Gastroesophageal sphincter (tissue), 4 donors: ENCODE measurements around the gene KLF6. TPM values are rescaled to one million over a fixed set of nuclear protein-coding genes. Genes with fewer than 3 reads are reported as not detected.
"Not testable (repeated sequence)": the region's sequence is repeated elsewhere in the genome, so short reads cannot be mapped to it uniquely, and the experiment has no call there.

Experiments
- ATAC-seq: fragments of 150-250 bp; one replicate; pipeline ENCODE4 v1.9.1; 2016; ENCODE audit warnings: mild to moderate bottlenecking, moderate library complexity
- H3K27ac ChIP-seq, 4 donors: fragments of 200-600 bp; sonication (generic) in 3 of 4; 1 replicate in 3 of 4; 2 replicates in 1 of 4; pipeline ENCODE4 v1.5.1; 2016 to 2019
- H3K27me3 ChIP-seq: fragments of 200-600 bp; sonication (generic); one replicate; pipeline ENCODE4 v1.5.1; 2019
- H3K36me3 ChIP-seq, 2 donors: fragments of 200-600 bp; sonication (generic); one replicate each; pipeline ENCODE4 v1.5.1; 2019; ENCODE audit warnings: control low read depth in 1 of 2
- H3K4me1 ChIP-seq, 3 donors: fragments of 200-600 bp; sonication (generic); 1 replicate in 2 of 3; 2 replicates in 1 of 3; pipeline ENCODE4 v1.5.1; 2016 to 2019; ENCODE audit warnings: control low read depth in 2 of 3
- H3K4me3 ChIP-seq, 2 donors: fragments of 200-600 bp; sonication (generic); one replicate each; pipeline ENCODE4 v1.5.1; 2019; ENCODE audit warnings: mild to moderate bottlenecking in 1 of 2, moderate library complexity in 1 of 2
- H3K9me3 ChIP-seq, 3 donors: fragments of 200-600 bp; sonication (generic); one replicate each; pipeline ENCODE4 v1.5.1; 2017 to 2019; ENCODE audit warnings: control low read depth in 2 of 3
- EP300 ChIP-seq: sonication (generic); formaldehyde crosslinking; IDR thresholded peaks from one replicate; pipeline ENCODE4 v1.6.1; 2017; ENCODE audit warnings: antibody characterized with exemption, mild to moderate bottlenecking
- POLR2A ChIP-seq, 2 donors: fragments of 450-650 bp; IDR thresholded peaks; one replicate each; pipeline ENCODE4 v1.6.1; 2017; ENCODE audit warnings: antibody characterized with exemption in 2 of 2, mild to moderate bottlenecking in 2 of 2, moderate library complexity in 1 of 2
- POLR2AphosphoS5 ChIP-seq: sonication (generic); formaldehyde crosslinking; IDR thresholded peaks from one replicate; pipeline ENCODE4 v1.6.1; 2017; ENCODE audit warnings: antibody characterized with exemption
- WGBS, 2 donors: methylation state at CpG; one replicate each; pipeline ENCODE4 v1.1.5; 2018; ENCODE audit warnings: low coverage in 1 of 2; 5-methylcytosine and 5-hydroxymethylcytosine counted together
- total RNA-seq, 4 donors: library from RNA; depleted of rRNA; stranded (reverse); fragments of >200 nt; gene quantifications; one replicate each; pipeline ENCODE4 v1.1.0, GENCODE V29; 2016
- TF ChIP-seq, protein P1 (sequence below), 4 experiments: fragments of 200-600 bp in 2 of 4; fragments of 450-650 bp in 2 of 4; sonication (generic) in 1 of 4; IDR thresholded peaks; one replicate each; pipeline ENCODE4 v1.5.1; 2017 to 2019; ENCODE audit warnings: antibody characterized with exemption in 4 of 4, mild to moderate bottlenecking in 2 of 4, moderate library complexity in 2 of 4

The KLF6 gene
- total RNA-seq, 4 donors from 2014 or later = 90.3 to 113 (median 105) TPM

DNA sequence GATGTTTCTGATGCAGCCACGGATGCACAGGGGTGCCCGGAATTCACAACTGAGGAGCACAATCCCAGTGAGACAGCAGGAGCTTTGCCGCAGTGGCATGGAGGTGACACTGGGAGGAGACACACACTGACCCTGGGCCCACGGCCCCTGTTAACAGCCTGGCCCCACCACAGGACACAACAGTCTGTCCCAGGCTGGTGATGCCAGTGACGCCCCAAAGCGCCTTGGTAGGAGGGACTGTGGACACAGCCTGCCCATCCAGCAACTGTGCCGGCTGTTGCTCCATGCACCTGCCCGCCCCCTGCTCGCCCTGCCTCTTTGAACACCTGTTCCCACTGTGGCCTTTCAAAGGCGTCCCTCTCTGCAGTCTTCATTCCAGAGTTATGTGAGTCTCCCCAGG lies 49.8 kb downstream of the KLF6 start:
- no peak for ATAC-seq
- no peaks in the 10 kb centered on the region for H3K27me3 ChIP-seq
- no peaks in the 10 kb centered on the region for H3K36me3 ChIP-seq
- no peak overlapping the region for H3K27ac ChIP-seq
- no peaks in the 10 kb centered on the region for H3K9me3 ChIP-seq
- no peak overlapping the region for H3K4me3 ChIP-seq
- 82% methylated on average over 7 of the region's 10 CpGs; no CpG with 5 or more reads in 1 of the 2 donors for WGBS, 2 donors
- H3K4me1 ChIP-seq = no peaks in the 10 kb centered on the region
- TF ChIP-seq, protein P1, sequence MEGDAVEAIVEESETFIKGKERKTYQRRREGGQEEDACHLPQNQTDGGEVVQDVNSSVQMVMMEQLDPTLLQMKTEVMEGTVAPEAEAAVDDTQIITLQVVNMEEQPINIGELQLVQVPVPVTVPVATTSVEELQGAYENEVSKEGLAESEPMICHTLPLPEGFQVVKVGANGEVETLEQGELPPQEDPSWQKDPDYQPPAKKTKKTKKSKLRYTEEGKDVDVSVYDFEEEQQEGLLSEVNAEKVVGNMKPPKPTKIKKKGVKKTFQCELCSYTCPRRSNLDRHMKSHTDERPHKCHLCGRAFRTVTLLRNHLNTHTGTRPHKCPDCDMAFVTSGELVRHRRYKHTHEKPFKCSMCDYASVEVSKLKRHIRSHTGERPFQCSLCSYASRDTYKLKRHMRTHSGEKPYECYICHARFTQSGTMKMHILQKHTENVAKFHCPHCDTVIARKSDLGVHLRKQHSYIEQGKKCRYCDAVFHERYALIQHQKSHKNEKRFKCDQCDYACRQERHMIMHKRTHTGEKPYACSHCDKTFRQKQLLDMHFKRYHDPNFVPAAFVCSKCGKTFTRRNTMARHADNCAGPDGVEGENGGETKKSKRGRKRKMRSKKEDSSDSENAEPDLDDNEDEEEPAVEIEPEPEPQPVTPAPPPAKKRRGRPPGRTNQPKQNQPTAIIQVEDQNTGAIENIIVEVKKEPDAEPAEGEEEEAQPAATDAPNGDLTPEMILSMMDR (IDR thresholded peaks at IDR 0.05) = peak in 1 of 4 experiments; percentile 12
- TF ChIP-seq POLR2A (IDR thresholded peaks at IDR 0.05) = no peak
- no peak for TF ChIP-seq EP300

DNA sequence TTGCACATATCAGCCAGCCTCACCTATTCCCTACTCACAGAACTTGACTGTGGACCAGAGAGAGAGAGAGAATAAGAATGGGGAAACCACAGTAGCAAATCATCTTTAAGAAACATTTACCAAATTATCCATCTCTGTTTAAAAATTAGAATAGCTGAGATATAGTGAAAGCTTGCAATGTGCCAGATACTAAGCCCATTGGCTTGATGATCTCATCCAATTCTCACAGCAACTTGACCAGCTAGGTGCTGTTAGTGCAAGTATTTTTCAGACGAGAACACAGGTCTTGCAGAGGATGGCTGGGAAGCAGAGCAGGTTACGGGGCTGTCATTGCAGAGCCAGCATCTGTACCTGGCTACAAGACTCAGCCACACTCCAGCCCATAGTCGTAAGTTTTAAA lies 50.9 kb downstream of the KLF6 start:
- H3K36me3 ChIP-seq = no peaks in the 10 kb centered on the region
- no peaks in the 10 kb centered on the region for H3K27me3 ChIP-seq
- 86% methylated on average over 2 of the region's 3 CpGs; no CpG with 5 or more reads in 1 of the 2 donors for WGBS, 2 donors
- ATAC-seq = no peak
- H3K4me3 ChIP-seq = no peak overlapping the region
- H3K27ac ChIP-seq = no peak overlapping the region
- no peak for TF ChIP-seq EP300
- TF ChIP-seq POLR2A (IDR thresholded peaks at IDR 0.05) = no peak
- no peak for TF ChIP-seq POLR2AphosphoS5
- TF ChIP-seq, protein P1 (IDR thresholded peaks at IDR 0.05) = no peak
- no peaks in the 10 kb centered on the region for H3K4me1 ChIP-seq
- no peaks in the 10 kb centered on the region for H3K9me3 ChIP-seq

DNA sequence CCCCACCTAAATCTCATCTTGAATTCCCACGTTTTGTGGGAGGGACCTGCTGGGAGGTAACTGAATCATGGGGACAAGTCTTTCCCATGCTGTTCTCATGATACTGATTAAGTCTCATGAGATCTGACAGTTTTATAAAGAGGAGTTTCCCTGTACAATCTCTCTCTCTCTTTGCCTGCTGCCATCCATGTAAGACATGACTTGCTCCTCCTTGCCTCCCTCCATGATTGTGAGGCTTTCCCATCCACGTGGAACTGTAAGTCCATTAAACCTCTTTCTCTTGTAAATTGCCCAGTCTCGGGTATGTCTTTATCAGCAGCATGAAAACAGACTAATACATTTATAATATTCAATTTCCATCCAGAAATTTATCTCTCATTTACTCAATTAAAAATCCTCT lies 52.8 kb downstream of the KLF6 start:
- not testable (repeated sequence) for H3K36me3 ChIP-seq, H3K9me3 ChIP-seq, H3K27me3 ChIP-seq, H3K4me3 ChIP-seq, ATAC-seq, H3K4me1 ChIP-seq, H3K27ac ChIP-seq
- WGBS, 2 donors = 84 to 94% methylated on average over 3 of the region's 3 CpGs

DNA sequence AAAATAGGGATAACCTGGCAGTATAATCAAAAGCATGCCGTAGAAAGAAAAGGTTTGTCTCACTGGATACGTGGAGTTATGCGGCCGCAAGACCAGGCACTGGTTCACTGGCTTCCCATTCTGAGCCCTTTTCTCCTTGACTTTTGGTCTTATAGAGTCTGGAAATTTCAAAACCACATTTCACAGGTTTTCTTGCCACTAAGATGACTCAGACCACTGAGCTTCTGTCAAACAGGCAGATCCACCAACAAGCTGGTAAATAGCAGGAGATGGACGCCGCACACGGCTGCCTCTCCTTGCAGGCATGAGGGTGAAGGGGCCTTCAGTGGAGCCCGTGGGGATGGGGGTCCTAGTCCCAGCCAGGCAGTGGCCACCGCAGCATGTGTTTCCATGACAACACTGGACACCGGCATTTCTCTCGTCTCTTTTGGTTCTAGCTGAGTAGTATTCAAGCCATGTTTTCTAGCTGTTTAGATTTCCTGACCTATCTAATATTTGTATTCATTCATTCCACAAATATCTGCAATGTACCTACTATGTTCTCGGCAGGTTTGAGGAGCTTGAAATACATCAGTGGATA lies 55.5 kb downstream of the KLF6 start:
- TF ChIP-seq EP300 = no peak
- H3K4me3 ChIP-seq = no peak overlapping the region
- 84 to 93% methylated on average over 4 to 12 of the region's 12 CpGs for WGBS, 2 donors
- no peaks in the 10 kb centered on the region for H3K4me1 ChIP-seq
- no peak overlapping the region for H3K27ac ChIP-seq
- H3K9me3 ChIP-seq = no peaks in the 10 kb centered on the region
- no peaks in the 10 kb centered on the region for H3K27me3 ChIP-seq
- no peaks in the 10 kb centered on the region for H3K36me3 ChIP-seq
- no peak for ATAC-seq

DNA sequence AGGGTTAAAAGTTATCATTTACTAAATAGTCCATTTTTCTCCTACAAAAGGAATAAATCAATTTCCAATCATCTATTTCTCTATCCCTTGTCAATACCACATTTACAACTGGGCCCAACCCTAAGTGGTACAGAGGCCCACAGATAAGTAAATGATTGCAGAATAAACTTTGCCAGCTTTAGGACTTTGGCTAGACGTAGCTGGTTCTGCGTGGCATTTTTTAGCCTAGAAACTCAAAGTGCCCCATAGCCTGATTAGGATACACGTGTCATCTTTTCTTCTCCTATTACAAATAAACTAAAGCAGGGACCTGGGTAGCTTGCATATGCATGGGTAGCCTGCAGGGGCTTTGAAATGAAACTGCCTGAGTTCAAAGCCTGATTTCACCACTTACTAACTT lies 56.4 kb downstream of the KLF6 start:
- WGBS, 2 donors = 90 to 100% methylated on average over 2 to 3 of the region's 3 CpGs
- H3K36me3 ChIP-seq = no peaks in the 10 kb centered on the region
- no peak overlapping the region for H3K4me3 ChIP-seq
- no peaks in the 10 kb centered on the region for H3K4me1 ChIP-seq
- H3K9me3 ChIP-seq = no peaks in the 10 kb centered on the region
- TF ChIP-seq EP300 = no peak
- TF ChIP-seq, protein P1 (IDR thresholded peaks at IDR 0.05) = no peak
- no peak for TF ChIP-seq POLR2AphosphoS5
- TF ChIP-seq POLR2A (IDR thresholded peaks at IDR 0.05) = no peak
- no peaks in the 10 kb centered on the region for H3K27me3 ChIP-seq
- H3K27ac ChIP-seq = no peak overlapping the region
- no peak for ATAC-seq

DNA sequence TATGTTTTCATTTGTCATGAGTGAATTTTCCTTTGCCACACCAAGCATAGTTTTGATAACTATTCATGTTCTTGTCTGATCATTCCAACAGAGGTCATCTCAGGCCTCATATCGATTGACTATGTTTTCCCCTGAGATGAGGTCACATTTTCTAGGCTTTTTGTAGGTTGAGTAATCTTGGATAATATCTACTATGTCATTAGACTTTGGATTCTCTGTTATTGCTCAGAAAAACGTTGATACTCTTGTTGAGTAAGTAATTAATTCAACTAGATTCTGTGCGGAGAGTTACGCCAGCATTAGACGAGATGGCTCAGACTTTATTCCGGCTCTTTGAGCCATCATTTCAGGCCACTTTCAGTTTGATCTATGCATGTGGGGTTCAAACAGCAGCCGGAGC lies 57.7 kb downstream of the KLF6 start:
- Histone ChIP-seq H3K27ac (no peak overlapping the region), H3K4me3 (no peak overlapping the region), H3K9me3 (no peaks in the 10 kb centered on the region), H3K4me1 (no peaks in the 10 kb centered on the region), H3K36me3 (no peaks in the 10 kb centered on the region), H3K27me3 (no peaks in the 10 kb centered on the region)
- WGBS, 2 donors = 84 to 93% methylated on average over 5 to 7 of the region's 7 CpGs
- TF ChIP-seq, protein P1 (IDR thresholded peaks at IDR 0.05) = no peak
- TF ChIP-seq POLR2A (IDR thresholded peaks at IDR 0.05) = no peak
- TF ChIP-seq POLR2AphosphoS5 = no peak
- TF ChIP-seq EP300 = no peak
- no peak for ATAC-seq
